Kidney (tissue), 14 donors: ENCODE results near the gene SLC44A4. TPM values are rescaled to one million over a fixed set of nuclear protein-coding genes. Genes with fewer than 3 reads are reported as not detected.

Source experiments
- DNase-seq, 5 donors: peaks; one replicate each; pipeline ENCODE4 v3.0.0-alpha.2; 2013 to 2020
- FAIRE-seq: peaks from 2 replicates; lab custom pipeline; 2012; peaks lifted over from hg19 to GRCh38; lab: Jason Lieb, UNC
- H3K27ac ChIP-seq, 2 donors: one replicate each; pipeline ENCODE4 v1.7.0; 2013; ENCODE audit warnings: low read depth in 2 of 2, low read length in 2 of 2, inconsistent platforms in 1 of 2
- H3K27me3 ChIP-seq: one replicate; pipeline ENCODE4 v1.7.1; 2013; ENCODE audit warnings: low read length, inconsistent platforms; ENCODE audit not compliant: control insufficient read depth, insufficient read depth
- H3K36me3 ChIP-seq, 3 donors: one replicate each; pipeline versions ENCODE4 v1.7.0 to v1.7.1; 2013; ENCODE audit warnings: low read length in 3 of 3, control low read depth in 1 of 3, inconsistent platforms in 1 of 3; ENCODE audit not compliant: insufficient read depth in 3 of 3, control insufficient read depth in 2 of 3
- H3K4me1 ChIP-seq, 3 donors: one replicate each; pipeline versions ENCODE4 v1.7.0 to v1.7.1; 2013; ENCODE audit warnings: low read length in 3 of 3, inconsistent platforms in 1 of 3, low read depth in 1 of 3; ENCODE audit not compliant: control insufficient read depth in 2 of 3, insufficient read depth in 2 of 3
- H3K4me3 ChIP-seq, 3 donors: one replicate each; pipeline versions ENCODE4 v1.7.0 to v1.8.1; 2013; ENCODE audit warnings: low read length in 3 of 3, control low read depth in 1 of 3, inconsistent platforms in 1 of 3
- H3K9ac ChIP-seq, 3 donors: one replicate each; pipeline versions ENCODE4 v1.7.0 to v1.7.1; 2013; ENCODE audit warnings: low read length in 3 of 3, control low read depth in 1 of 3, inconsistent platforms in 1 of 3
- H3K9me3 ChIP-seq, 3 donors: one replicate each; pipeline versions ENCODE4 v1.7.0 to v1.7.1; 2013; ENCODE audit warnings: low read length in 3 of 3, control low read depth in 1 of 3, inconsistent platforms in 1 of 3; ENCODE audit not compliant: control insufficient read depth in 2 of 3, insufficient read depth in 1 of 3
- intact Hi-C: fragments of 100-400 bp; cut with DNase I; formaldehyde crosslinking; loops from one replicate; pipeline ENCODE4 v1.11.1; 2022
- polyA plus RNA-seq: library from polyadenylated mRNA; stranded (reverse); fragments of 350-450 nt; fragmentation: Illumina TruSeq; extraction: RNeasy Lipid Tissue Mini Kit (QIAGEN cat#74804); gene quantifications from one replicate; pipeline ENCODE4 v1.2.3, GENCODE V29; 2014; ENCODE audit warnings: low read depth, low replicate concordance; ENCODE audit not compliant: insufficient read depth
- total RNA-seq: library from RNA; stranded (reverse); fragmentation: NEBNext Ultra II Directional; extraction: Animal tissue kit (Norgen Biotek cat#: 25700); gene quantifications from one replicate; pipeline ENCODE4 v1.2.1, GENCODE V29; 2021
- TF ChIP-seq, protein P1 (sequence below): IDR thresholded peaks from 3 replicates; pipeline ENCODE4 v1.5.1; 2012; ENCODE audit warnings: mild to moderate bottlenecking, moderate library complexity, borderline replicate concordance; ENCODE audit not compliant: insufficient read depth; ENCODE audit errors: extremely low read depth
- donor health status: control.
- donor health status: control.
- donor health status: control.
- donor health status: control.
- donor health status: control.
- donor health status: DM: yes; HTN: yes; CAD: no.
- donor health status: Normal renal cell carcinoma (clear cell type).

Gene SLC44A4
- total and polyA plus RNA-seq, 2 donors from 2014 or later, result 37.4 to 137 TPM

- Histone ChIP-seq H3K27me3 (no peaks in the 10 kb centered on the region), H3K36me3 (peaks cover 2 to 18% (median 11%) of the 10 kb centered on the region in 3 donors), H3K27ac (peak overlapping the region; percentile 45 to 69), H3K4me3 (peak overlapping the region in 2 of 3 donors; percentile 30 to 56), H3K4me1 (peaks cover 0 to 6% (median 0%) of the 10 kb centered on the region in 3 donors), H3K9ac (no peak overlapping the region), H3K9me3 (no peaks in the 10 kb centered on the region)
- TF ChIP-seq, protein P1, sequence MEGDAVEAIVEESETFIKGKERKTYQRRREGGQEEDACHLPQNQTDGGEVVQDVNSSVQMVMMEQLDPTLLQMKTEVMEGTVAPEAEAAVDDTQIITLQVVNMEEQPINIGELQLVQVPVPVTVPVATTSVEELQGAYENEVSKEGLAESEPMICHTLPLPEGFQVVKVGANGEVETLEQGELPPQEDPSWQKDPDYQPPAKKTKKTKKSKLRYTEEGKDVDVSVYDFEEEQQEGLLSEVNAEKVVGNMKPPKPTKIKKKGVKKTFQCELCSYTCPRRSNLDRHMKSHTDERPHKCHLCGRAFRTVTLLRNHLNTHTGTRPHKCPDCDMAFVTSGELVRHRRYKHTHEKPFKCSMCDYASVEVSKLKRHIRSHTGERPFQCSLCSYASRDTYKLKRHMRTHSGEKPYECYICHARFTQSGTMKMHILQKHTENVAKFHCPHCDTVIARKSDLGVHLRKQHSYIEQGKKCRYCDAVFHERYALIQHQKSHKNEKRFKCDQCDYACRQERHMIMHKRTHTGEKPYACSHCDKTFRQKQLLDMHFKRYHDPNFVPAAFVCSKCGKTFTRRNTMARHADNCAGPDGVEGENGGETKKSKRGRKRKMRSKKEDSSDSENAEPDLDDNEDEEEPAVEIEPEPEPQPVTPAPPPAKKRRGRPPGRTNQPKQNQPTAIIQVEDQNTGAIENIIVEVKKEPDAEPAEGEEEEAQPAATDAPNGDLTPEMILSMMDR, result no peak
- intact Hi-C loops, result no loop called here
- FAIRE-seq (no peak), DNase-seq (peak in 1 of 5 donors; percentile 59)
Measured at GRCh38 chr6:31877125-31877650, 1.6 kb downstream of the SLC44A4 start.

GRCh38 chr6:31876357-31876756, 2.4 kb downstream of the SLC44A4 start:
- intact Hi-C loops, result no loop called here
- H3K36me3 ChIP-seq, result peaks cover 0 to 15% (median 9%) of the 10 kb centered on the region in 3 donors
- TF ChIP-seq, protein P1, result no peak
- DNase-seq (no peak), FAIRE-seq (no peak)
- peaks cover 0 to 6% (median 0%) of the 10 kb centered on the region in 3 donors for H3K4me1 ChIP-seq
- H3K9ac ChIP-seq, result no peak overlapping the region
- H3K9me3 ChIP-seq, result no peaks in the 10 kb centered on the region
- H3K27me3 ChIP-seq, result no peaks in the 10 kb centered on the region
- H3K4me3 ChIP-seq, result no peak overlapping the region
- H3K27ac ChIP-seq, result no peak overlapping the region

DNA sequence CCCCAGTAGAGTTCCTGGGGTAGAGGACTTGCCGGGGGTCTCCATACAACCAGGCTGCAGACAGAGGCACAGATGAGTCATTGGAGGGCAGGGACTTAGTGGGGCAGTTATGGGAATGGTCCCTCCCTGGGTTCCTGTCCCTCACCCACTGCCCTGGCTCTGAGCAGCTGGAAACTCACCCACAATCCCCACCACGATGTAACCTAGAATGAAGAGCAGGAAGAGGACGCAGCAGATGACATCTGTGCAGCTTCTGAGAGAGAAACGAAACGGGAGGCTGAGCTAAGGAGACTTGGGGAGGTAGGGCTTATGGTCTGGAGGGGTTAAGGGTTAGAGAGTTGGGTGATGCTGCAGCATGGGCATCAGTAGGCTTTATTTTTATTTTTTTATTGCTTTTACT, 2.9 kb downstream of the SLC44A4 start:
- Histone ChIP-seq H3K9ac (no peak overlapping the region), H3K4me3 (no peak overlapping the region), H3K36me3 (peaks cover 0 to 11% (median 4%) of the 10 kb centered on the region in 3 donors), H3K27me3 (no peaks in the 10 kb centered on the region), H3K9me3 (no peaks in the 10 kb centered on the region), H3K27ac (no peak overlapping the region), H3K4me1 (peaks cover 0 to 6% (median 0%) of the 10 kb centered on the region in 3 donors)
- intact Hi-C loops, result no loop called here
- TF ChIP-seq, protein P1, result no peak
- FAIRE-seq (no peak), DNase-seq (no peak)
